ENCODE measurements around the gene FBXL16.

FBXL16 gene

GRCh38 chr16:732936-733335 lies 27.3 kb upstream of the FBXL16 start:
- H3K79me2 ChIP-seq, result no peaks in the 10 kb centered on the region
- H3K4me2 ChIP-seq (ENCODE audit: low read length), result no peak overlapping the region
- H3K36me3 ChIP-seq (ENCODE audit: control insufficient read depth, insufficient read depth, low read length), result no peaks in the 10 kb centered on the region
- no peaks in the 10 kb centered on the region for H3K27me3 ChIP-seq (ENCODE audit: control insufficient read depth, insufficient read depth, low read length)
- H3K4me1 ChIP-seq, result no peaks in the 10 kb centered on the region
- H2AFZ ChIP-seq, result no peak overlapping the region
- H3K9me3 ChIP-seq (ENCODE audit: control insufficient read depth, low read length), result no peaks in the 10 kb centered on the region
- H3K4me3 ChIP-seq (ENCODE audit: low read depth, low read length), result no peak overlapping the region
- H3K9ac ChIP-seq, result no peak overlapping the region
- no peak for TF ChIP-seq CTCF (IDR thresholded peaks at IDR 0.05)
- no peak overlapping the region for H3K27ac ChIP-seq

- Histone ChIP-seq H3K4me1 (peaks cover 3% of the 10 kb centered on the region), H3K4me3 (ENCODE audit: low read depth, low read length) (no peak overlapping the region), H3K27ac (no peak overlapping the region), H3K27me3 (ENCODE audit: control insufficient read depth, insufficient read depth, low read length) (no peaks in the 10 kb centered on the region), H3K9ac (no peak overlapping the region), H3K4me2 (ENCODE audit: low read length) (no peak overlapping the region), H3K36me3 (ENCODE audit: control insufficient read depth, insufficient read depth, low read length) (no peaks in the 10 kb centered on the region), H3K9me3 (ENCODE audit: control insufficient read depth, low read length) (no peaks in the 10 kb centered on the region), H2AFZ (no peak overlapping the region), H3K79me2 (no peaks in the 10 kb centered on the region)
- no peak for TF ChIP-seq CTCF (IDR thresholded peaks at IDR 0.05)
These were observed 26.7 kb upstream of the FBXL16 start for GRCh38 chr16:732332-732731.

- no peak overlapping the region for H3K9ac ChIP-seq
- H3K9me3 ChIP-seq (ENCODE audit: control insufficient read depth, low read length), result no peaks in the 10 kb centered on the region
- H2AFZ ChIP-seq, result no peak overlapping the region
- peaks cover 9% of the 10 kb centered on the region for H3K4me1 ChIP-seq
- no peaks in the 10 kb centered on the region for H3K79me2 ChIP-seq
- no peak overlapping the region for H3K4me2 ChIP-seq (ENCODE audit: low read length)
- no peak overlapping the region for H3K4me3 ChIP-seq (ENCODE audit: low read depth, low read length)
- H3K36me3 ChIP-seq (ENCODE audit: control insufficient read depth, insufficient read depth, low read length), result no peaks in the 10 kb centered on the region
- no peak for TF ChIP-seq CTCF (IDR thresholded peaks at IDR 0.05)
- no peak overlapping the region for H3K27ac ChIP-seq
- H3K27me3 ChIP-seq (ENCODE audit: control insufficient read depth, insufficient read depth, low read length), result no peaks in the 10 kb centered on the region
These were observed 25.3 kb upstream of the FBXL16 start for GRCh38 chr16:730666-731509.

GRCh38 chr16:729768-730665 lies 24.4 kb upstream of the FBXL16 start:
- H3K4me1 ChIP-seq, result peaks cover 9% of the 10 kb centered on the region
- no peak overlapping the region for H3K4me2 ChIP-seq (ENCODE audit: low read length)
- no peak overlapping the region for H3K27ac ChIP-seq
- H2AFZ ChIP-seq, result no peak overlapping the region
- H3K9ac ChIP-seq, result no peak overlapping the region
- no peaks in the 10 kb centered on the region for H3K36me3 ChIP-seq (ENCODE audit: control insufficient read depth, insufficient read depth, low read length)
- no peaks in the 10 kb centered on the region for H3K27me3 ChIP-seq (ENCODE audit: control insufficient read depth, insufficient read depth, low read length)
- no peaks in the 10 kb centered on the region for H3K9me3 ChIP-seq (ENCODE audit: control insufficient read depth, low read length)
- H3K4me3 ChIP-seq (ENCODE audit: low read depth, low read length), result no peak overlapping the region
- no peaks in the 10 kb centered on the region for H3K79me2 ChIP-seq
- no peak for TF ChIP-seq CTCF (IDR thresholded peaks at IDR 0.05)

Measured in parathyroid adenoma (tissue), 2 donors.